Right atrium auricular region (tissue), 2 donors: ENCODE results near the gene PPP1R13B. TPM values are rescaled to one million over a fixed set of nuclear protein-coding genes. Genes with fewer than 3 reads are reported as not detected.

Experiments used
- DNase-seq: peaks from one replicate; pipeline ENCODE4 v3.0.0-alpha.2; 2019; ENCODE audit warnings: low spot score
- H3K27ac ChIP-seq, 2 donors: fragments of 200-600 bp; sonication (generic); 1 replicate in 1 of 2; 2 replicates in 1 of 2; pipeline ENCODE4 v1.5.1; 2016 to 2019
- H3K27me3 ChIP-seq, 2 donors: fragments of 200-600 bp; sonication (generic); one replicate each; pipeline versions ENCODE4 v1.5.1 to v1.6.0; 2017 to 2019
- H3K36me3 ChIP-seq: fragments of 200-600 bp; sonication (generic); one replicate; pipeline ENCODE4 v1.5.1; 2016
- H3K4me1 ChIP-seq, 2 donors: fragments of 200-600 bp; sonication (generic); one replicate each; pipeline versions ENCODE4 v1.5.1 to v1.6.0; 2017 to 2019
- H3K4me3 ChIP-seq, 2 donors: fragments of 200-600 bp; sonication (generic); 1 replicate in 1 of 2; 2 replicates in 1 of 2; pipeline ENCODE4 v1.5.1; 2017 to 2019; ENCODE audit warnings: mild to moderate bottlenecking in 1 of 2, moderate library complexity in 1 of 2
- H3K9me3 ChIP-seq, 2 donors: fragments of 200-600 bp; sonication (generic); one replicate each; pipeline ENCODE4 v1.5.1; 2019
- total RNA-seq, 2 donors: library from RNA; depleted of rRNA; stranded (reverse); fragments of >200 nt; gene quantifications; one replicate each; pipeline ENCODE4 v1.1.0, GENCODE V29; 2016
- TF ChIP-seq, protein P1 (sequence below), 2 donors: fragments of 200-600 bp; sonication (generic); IDR thresholded peaks; one replicate each; pipeline ENCODE4 v1.5.1; 2019; ENCODE audit warnings: antibody characterized with exemption in 2 of 2

PPP1R13B gene
- total RNA-seq, 2 donors from 2014 or later: 45.7 to 47.8 TPM

DNA sequence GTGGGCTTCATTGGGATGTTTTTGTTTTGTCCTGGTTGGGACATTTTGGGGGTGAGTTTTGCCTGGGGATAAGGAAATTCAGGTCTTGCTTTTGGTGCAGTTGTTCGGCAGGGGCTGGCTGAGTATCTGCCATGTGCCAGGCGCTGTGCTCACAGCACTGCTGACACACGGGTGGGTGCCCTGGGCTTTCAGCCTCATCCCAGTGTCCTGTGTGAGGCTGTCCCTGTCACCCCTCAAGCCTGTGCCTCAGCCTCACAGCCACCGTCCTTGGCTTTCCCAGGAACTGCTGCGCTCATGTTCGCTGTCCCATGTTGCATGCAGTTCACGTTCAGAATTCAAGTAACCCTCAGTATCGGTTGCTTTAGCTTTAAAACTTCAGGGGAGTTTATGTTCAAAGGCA is 157.0 kb downstream of the PPP1R13B start:
- DNase-seq: no peak
- peaks cover 57% of the 10 kb centered on the region for H3K36me3 ChIP-seq
- no peak overlapping the region for H3K27ac ChIP-seq

DNA sequence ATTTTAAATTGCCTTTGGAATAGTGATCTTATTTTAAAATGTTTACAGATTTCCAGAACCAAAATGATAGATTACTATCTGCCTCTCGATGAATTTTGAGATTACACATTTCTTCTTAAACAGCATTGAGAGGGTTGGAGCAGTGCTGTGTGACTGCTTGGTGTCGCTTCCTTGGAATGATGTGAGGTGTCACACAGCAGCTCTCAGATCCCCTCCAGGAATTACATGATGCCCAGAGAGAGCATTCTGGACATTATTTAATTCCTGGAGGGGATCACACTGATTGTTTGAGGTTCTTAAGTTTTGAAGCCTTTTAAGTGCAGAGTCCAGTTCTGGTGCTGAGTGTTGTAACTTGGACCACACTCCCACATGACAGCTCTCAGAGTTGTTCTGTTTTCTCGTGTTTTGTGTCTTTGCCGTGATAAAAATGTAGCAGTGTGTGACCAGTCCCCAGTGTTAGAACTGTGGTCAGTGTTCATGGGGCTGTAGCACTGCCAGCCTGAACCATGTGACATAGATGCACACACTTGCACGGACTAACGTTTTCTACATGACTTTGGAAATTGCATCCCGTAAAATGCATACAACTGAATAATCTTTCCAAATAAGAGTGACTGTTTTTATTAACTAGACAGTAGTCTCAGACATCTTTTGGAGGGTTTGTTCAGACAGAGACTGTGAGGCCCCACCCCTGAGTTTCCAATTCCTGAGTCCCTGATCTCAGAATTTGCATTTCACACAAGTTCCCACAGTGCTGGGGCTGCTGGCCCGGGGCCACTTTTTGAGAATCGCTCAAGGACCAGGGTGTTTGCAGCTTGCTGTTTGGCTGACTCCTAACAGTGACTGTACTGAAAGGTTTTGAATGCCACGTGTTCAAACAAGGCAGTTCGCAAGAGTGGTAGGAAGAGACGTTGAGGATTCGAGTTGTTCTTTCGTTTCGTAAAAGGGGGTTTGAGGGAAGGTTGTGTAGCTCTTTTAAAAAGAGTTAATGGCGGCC is 158.2 kb downstream of the PPP1R13B start:
- Histone ChIP-seq H3K4me1 (peaks cover 0 to 23% of the 10 kb centered on the region in 2 donors), H3K36me3 (peaks cover 52% of the 10 kb centered on the region), H3K4me3 (no peak overlapping the region), H3K27ac (no peak overlapping the region), H3K9me3 (no peaks in the 10 kb centered on the region), H3K27me3 (no peaks in the 10 kb centered on the region)
- TF ChIP-seq, protein P1, sequence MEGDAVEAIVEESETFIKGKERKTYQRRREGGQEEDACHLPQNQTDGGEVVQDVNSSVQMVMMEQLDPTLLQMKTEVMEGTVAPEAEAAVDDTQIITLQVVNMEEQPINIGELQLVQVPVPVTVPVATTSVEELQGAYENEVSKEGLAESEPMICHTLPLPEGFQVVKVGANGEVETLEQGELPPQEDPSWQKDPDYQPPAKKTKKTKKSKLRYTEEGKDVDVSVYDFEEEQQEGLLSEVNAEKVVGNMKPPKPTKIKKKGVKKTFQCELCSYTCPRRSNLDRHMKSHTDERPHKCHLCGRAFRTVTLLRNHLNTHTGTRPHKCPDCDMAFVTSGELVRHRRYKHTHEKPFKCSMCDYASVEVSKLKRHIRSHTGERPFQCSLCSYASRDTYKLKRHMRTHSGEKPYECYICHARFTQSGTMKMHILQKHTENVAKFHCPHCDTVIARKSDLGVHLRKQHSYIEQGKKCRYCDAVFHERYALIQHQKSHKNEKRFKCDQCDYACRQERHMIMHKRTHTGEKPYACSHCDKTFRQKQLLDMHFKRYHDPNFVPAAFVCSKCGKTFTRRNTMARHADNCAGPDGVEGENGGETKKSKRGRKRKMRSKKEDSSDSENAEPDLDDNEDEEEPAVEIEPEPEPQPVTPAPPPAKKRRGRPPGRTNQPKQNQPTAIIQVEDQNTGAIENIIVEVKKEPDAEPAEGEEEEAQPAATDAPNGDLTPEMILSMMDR (IDR thresholded peaks at IDR 0.05): no peak
- DNase-seq: no peak

More for the DNA sequence above, 157.0 kb downstream of the PPP1R13B start:
- Histone ChIP-seq H3K27me3 (no peaks in the 10 kb centered on the region), H3K4me1 (peaks cover 0 to 23% of the 10 kb centered on the region in 2 donors), H3K9me3 (no peaks in the 10 kb centered on the region), H3K4me3 (no peak overlapping the region)
- TF ChIP-seq, protein P1 (IDR thresholded peaks at IDR 0.05): no peak

DNA sequence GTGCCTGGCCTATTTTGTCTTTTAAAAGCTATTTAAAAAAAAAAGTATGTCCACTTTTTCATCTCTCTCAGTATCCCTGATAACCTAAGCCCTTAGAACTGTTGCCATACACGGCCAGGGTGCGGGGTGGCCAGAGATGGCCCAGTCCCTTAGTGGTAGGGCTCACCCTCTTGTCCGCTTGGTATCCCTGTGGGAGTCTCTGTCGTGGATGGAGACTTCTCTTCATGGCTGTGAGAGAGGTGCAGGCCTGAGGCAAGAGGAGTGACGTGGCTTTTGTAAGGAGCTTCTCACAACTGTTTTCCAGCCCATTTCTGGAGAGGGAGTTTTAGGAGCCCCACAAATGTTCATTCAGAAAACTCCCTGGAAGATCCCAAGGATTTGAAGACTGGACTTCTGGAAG is 158.9 kb downstream of the PPP1R13B start:
- DNase-seq: no peak
- TF ChIP-seq, protein P1 (IDR thresholded peaks at IDR 0.05): no peak
- H3K9me3 ChIP-seq: no peaks in the 10 kb centered on the region
- H3K4me1 ChIP-seq: peaks cover 0 to 23% of the 10 kb centered on the region in 2 donors
- H3K27me3 ChIP-seq: no peaks in the 10 kb centered on the region
- no peak overlapping the region for H3K27ac ChIP-seq
- H3K4me3 ChIP-seq: no peak overlapping the region
- H3K36me3 ChIP-seq: peaks cover 49% of the 10 kb centered on the region

DNA sequence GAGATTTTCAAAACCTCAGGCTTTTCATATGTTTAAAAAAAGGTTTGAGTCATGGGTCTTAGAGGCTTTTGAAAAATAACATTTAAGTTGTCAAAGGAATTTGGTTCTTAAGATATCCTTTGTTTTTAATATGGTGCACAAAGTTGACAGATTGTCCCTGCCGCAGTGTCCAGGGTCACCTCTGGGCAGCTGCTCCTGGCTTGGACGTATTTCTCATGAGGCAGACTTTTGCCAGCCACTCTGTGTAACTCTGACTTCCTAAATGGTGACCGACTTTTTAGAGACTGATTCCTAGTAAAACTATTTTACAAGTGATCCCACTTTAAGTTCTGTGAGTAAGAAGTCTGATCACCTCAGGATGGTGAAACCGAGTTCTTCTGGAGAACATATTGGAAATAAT is 159.7 kb downstream of the PPP1R13B start:
- no peak for DNase-seq
- peaks cover 49% of the 10 kb centered on the region for H3K36me3 ChIP-seq
- H3K4me1 ChIP-seq: peaks cover 0 to 23% of the 10 kb centered on the region in 2 donors
- H3K4me3 ChIP-seq: no peak overlapping the region
- no peaks in the 10 kb centered on the region for H3K27me3 ChIP-seq
- no peaks in the 10 kb centered on the region for H3K9me3 ChIP-seq
- TF ChIP-seq, protein P1 (IDR thresholded peaks at IDR 0.05): no peak
- no peak overlapping the region for H3K27ac ChIP-seq

DNA sequence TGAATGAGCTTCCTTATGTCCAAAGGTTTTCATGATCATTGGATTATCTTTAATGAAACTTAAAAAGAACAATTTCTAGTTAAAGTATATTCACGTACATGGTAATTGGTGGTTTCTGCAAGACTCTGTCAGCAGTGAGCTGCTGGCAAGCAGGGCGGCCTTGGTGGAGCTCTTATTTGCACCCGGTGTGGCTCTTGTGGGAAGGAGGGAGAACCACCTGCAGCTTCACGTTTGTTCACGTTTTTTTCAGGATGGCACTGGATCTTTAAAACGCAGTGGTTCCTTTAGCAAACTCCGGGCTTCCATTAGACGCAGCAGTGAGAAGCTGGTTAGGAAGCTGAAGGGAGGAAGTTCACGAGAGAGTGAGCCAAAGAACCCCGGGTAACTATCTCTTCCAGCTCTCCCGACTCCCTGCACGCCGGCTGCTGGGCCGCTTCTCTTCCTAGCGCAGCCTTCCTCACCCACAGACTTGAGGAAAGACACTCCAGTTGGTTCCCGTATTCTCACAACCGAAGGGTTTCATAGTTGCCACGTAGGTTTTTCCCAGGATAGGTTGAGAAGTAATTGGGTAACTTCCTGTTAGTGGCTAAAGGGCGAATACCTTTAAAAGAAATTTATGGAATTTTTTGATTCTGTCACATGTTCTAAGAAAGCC is 160.4 kb downstream of the PPP1R13B start:
- Histone ChIP-seq H3K27me3 (no peaks in the 10 kb centered on the region), H3K4me1 (peaks cover 0 to 23% of the 10 kb centered on the region in 2 donors), H3K27ac (no peak overlapping the region), H3K9me3 (no peaks in the 10 kb centered on the region), H3K36me3 (peaks cover 45% of the 10 kb centered on the region), H3K4me3 (no peak overlapping the region)
- TF ChIP-seq, protein P1 (IDR thresholded peaks at IDR 0.05): no peak
- DNase-seq: no peak
